ENCODE measurements around the gene HTR3D.

DNA sequence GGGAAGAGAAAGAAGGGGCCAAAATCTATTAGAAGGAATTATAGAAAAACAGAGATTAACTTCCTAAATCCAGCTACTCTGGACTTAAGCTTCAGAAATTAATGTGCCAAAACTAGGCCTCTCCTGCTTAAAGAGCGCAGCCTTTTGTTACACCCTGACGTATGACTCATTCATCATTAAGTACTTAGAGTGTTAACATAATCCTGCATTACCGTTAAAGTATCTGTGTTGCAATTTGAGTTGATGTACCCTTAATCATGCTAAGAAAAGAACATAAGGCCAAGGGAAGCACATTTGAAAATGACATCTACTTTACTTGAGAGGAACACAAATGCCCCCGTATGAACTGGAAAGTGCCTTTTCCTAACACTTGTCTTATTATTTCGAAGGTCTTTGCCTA is 7.9 kb downstream of the HTR3D start:
- TF ChIP-seq, protein P1, sequence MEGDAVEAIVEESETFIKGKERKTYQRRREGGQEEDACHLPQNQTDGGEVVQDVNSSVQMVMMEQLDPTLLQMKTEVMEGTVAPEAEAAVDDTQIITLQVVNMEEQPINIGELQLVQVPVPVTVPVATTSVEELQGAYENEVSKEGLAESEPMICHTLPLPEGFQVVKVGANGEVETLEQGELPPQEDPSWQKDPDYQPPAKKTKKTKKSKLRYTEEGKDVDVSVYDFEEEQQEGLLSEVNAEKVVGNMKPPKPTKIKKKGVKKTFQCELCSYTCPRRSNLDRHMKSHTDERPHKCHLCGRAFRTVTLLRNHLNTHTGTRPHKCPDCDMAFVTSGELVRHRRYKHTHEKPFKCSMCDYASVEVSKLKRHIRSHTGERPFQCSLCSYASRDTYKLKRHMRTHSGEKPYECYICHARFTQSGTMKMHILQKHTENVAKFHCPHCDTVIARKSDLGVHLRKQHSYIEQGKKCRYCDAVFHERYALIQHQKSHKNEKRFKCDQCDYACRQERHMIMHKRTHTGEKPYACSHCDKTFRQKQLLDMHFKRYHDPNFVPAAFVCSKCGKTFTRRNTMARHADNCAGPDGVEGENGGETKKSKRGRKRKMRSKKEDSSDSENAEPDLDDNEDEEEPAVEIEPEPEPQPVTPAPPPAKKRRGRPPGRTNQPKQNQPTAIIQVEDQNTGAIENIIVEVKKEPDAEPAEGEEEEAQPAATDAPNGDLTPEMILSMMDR (IDR thresholded peaks at IDR 0.05) = no peak
- TF ChIP-seq POLR2A (IDR thresholded peaks at IDR 0.05) (no peak), EP300 (IDR thresholded peaks at IDR 0.05) (no peak)
